GM21515 (cell line): Measurements from ENCODE around the gene ITLN1.

Experiments used
- ATAC-seq: cut with Tn5 transposase; IDR thresholded peaks from one replicate; pipeline ENCODE4 v1.9.1; 2021; ENCODE audit not compliant: unreplicated experiment

Gene ITLN1

GRCh38 chr1:160858507-160858906 is 26.5 kb downstream of the ITLN1 start:
- ATAC-seq: no peak

- ATAC-seq: no peak
Measured at GRCh38 chr1:160858097-160858496, 26.9 kb downstream of the ITLN1 start.

- peak; percentile 80 for ATAC-seq
Measured at GRCh38 chr1:160855181-160855981, 29.6 kb downstream of the ITLN1 start.

GRCh38 chr1:160853754-160854153 is 31.2 kb downstream of the ITLN1 start:
- ATAC-seq: no peak

GRCh38 chr1:160853014-160853413 is 32.0 kb downstream of the ITLN1 start:
- no peak for ATAC-seq

GRCh38 chr1:160850993-160851392 is 34.0 kb downstream of the ITLN1 start:
- no peak for ATAC-seq

- ATAC-seq: no peak
Measured at GRCh38 chr1:160850541-160850940, 34.4 kb downstream of the ITLN1 start.

- no peak for ATAC-seq
Measured at GRCh38 chr1:160846281-160846680, 38.7 kb downstream of the ITLN1 start.

- ATAC-seq: no peak
Measured at GRCh38 chr1:160844447-160845232, 40.3 kb downstream of the ITLN1 start.

- no peak for ATAC-seq
Measured at GRCh38 chr1:160841079-160841478, 43.9 kb downstream of the ITLN1 start.

GRCh38 chr1:160839746-160840145 is 45.2 kb downstream of the ITLN1 start:
- ATAC-seq: no peak

GRCh38 chr1:160838888-160839287 is 46.1 kb downstream of the ITLN1 start:
- no peak for ATAC-seq

GRCh38 chr1:160837558-160838205 is 47.3 kb downstream of the ITLN1 start:
- peak; percentile 82 for ATAC-seq

- no peak for ATAC-seq
Measured at GRCh38 chr1:160836981-160837557, 47.9 kb downstream of the ITLN1 start.

- ATAC-seq: no peak
Measured at GRCh38 chr1:160836561-160836960, 48.4 kb downstream of the ITLN1 start.

GRCh38 chr1:160835751-160836150 is 49.2 kb downstream of the ITLN1 start:
- ATAC-seq: no peak

GRCh38 chr1:160834945-160835565 is 49.9 kb downstream of the ITLN1 start:
- ATAC-seq: no peak

GRCh38 chr1:160830321-160831153 is 54.4 kb downstream of the ITLN1 start:
- no peak for ATAC-seq

GRCh38 chr1:160829766-160830165 is 55.2 kb downstream of the ITLN1 start:
- ATAC-seq: no peak

- no peak for ATAC-seq
Measured at GRCh38 chr1:160827418-160827817, 57.6 kb downstream of the ITLN1 start.
